Loucy (cell line): ENCODE measurements around the gene GCK.

Experiments
- CTCF ChIP-seq: fragments of 200-600 bp; sonication (generic); conservative IDR thresholded peaks from 2 replicates; pipeline ENCODE4 v1.5.1; 2014; ENCODE audit warnings: mild to moderate bottlenecking, antibody characterized with exemption, low read length
- EZH2phosphoT487 ChIP-seq: fragments of 200-600 bp; IDR thresholded peaks from 2 replicates; pipeline ENCODE4 v1.6.1; 2018; ENCODE audit warnings: antibody characterized with exemption, mild to moderate bottlenecking, moderate library complexity, borderline replicate concordance

DNA sequence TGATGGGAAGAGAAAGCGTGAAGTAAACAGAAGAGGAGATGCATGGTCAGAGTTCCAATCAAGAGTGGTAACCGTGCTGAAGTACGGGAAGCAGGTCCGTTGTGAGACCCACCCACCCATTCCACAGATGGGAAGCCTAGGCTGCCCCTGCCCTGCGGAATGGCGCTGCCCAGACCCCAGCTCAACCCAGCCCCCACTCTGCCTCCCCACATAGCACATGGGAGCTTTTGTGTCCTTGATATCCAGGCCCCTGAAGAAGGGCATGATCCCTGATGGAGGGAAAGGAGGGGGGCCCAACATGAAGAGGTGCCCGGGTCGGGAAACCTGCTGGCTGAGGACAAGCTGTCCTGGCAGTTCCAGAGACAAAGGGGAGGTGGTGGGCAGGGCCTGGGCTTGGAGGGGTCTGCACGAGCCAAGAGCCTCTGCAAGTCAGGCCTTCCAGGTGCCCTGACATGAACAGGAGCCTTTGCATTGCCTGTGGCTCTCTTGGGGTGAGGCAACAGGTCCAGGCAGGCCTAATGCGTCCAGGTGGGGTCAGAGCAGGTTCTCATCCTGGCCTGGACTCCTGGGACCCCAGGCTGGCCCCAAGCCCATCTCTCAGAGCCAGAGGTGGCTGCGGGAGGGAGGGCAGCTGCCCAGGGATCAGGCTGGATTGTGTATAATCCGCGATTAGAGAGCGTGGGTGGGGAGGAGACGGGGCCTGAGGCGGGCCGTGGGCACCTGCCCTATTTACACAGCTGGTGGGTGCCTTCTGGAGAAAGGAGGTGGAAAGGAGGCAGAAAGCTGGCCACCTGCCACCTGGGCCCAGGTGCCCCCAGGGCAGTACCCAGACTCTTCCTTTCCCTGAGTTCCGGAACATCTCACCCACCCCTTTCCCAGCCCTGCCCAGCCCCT is 35.1 kb upstream of the GCK start:
- TF ChIP-seq CTCF: no peak
- no peak for TF ChIP-seq EZH2phosphoT487
